HG02610 (cell line): ENCODE data around the gene TRIM65.
"Not testable (repeated sequence)": the region's sequence is repeated elsewhere in the genome, so short reads cannot be mapped to it uniquely, and the experiment has no call there.

Experiments used
- ATAC-seq: cut with Tn5 transposase; IDR thresholded peaks from one replicate; pipeline ENCODE4 v1.9.1; 2021; ENCODE audit warnings: mild to moderate bottlenecking, moderate library complexity; ENCODE audit not compliant: unreplicated experiment

Gene TRIM65

GRCh38 chr17:75876190-75876937 lies 20.4 kb downstream of the TRIM65 start:
- ATAC-seq, result no peak

GRCh38 chr17:75875940-75876189 lies 20.9 kb downstream of the TRIM65 start:
- ATAC-seq, result no peak

GRCh38 chr17:75875182-75875939 lies 21.4 kb downstream of the TRIM65 start:
- ATAC-seq, result no peak

- no peak for ATAC-seq
Observed at GRCh38 chr17:75874323-75875181, 22.2 kb downstream of the TRIM65 start.

GRCh38 chr17:75873587-75874322 lies 23.0 kb downstream of the TRIM65 start:
- no peak for ATAC-seq

- ATAC-seq, result no peak
Observed at GRCh38 chr17:75872434-75873351, 24.1 kb downstream of the TRIM65 start.

- ATAC-seq, result not testable (repeated sequence)
Observed at GRCh38 chr17:75870228-75870627, 26.5 kb downstream of the TRIM65 start.

- no peak for ATAC-seq
Observed at GRCh38 chr17:75869282-75870141, 27.2 kb downstream of the TRIM65 start.

- not testable (repeated sequence) for ATAC-seq
Observed at GRCh38 chr17:75868730-75869281, 27.9 kb downstream of the TRIM65 start.

- not testable (repeated sequence) for ATAC-seq
Observed at GRCh38 chr17:75865404-75866188, 31.2 kb downstream of the TRIM65 start.

GRCh38 chr17:75864887-75865286 lies 31.9 kb downstream of the TRIM65 start:
- peak; percentile 14 for ATAC-seq

GRCh38 chr17:75864448-75864871 lies 32.3 kb downstream of the TRIM65 start:
- ATAC-seq, result peak; percentile 84

GRCh38 chr17:75861927-75862317 lies 34.8 kb downstream of the TRIM65 start:
- ATAC-seq, result no peak

- not testable (repeated sequence) for ATAC-seq
Observed at GRCh38 chr17:75859358-75859757, 37.4 kb downstream of the TRIM65 start.

GRCh38 chr17:75856062-75856756 lies 40.5 kb downstream of the TRIM65 start:
- no peak for ATAC-seq

GRCh38 chr17:75855310-75856061 lies 41.3 kb downstream of the TRIM65 start, which contains the start of gene WBP2:
Gene WBP2 (minus strand): TSS chr17:75855335. CDS start chr17:75855297, 38 bp downstream.
- ATAC-seq, result peak; percentile 86
